Measurements from ENCODE around the gene RRN3. TPM values are rescaled to one million over a fixed set of nuclear protein-coding genes. Genes with fewer than 3 reads are reported as not detected.

The RRN3 gene
- total RNA-seq, 2 experiments from 2014 or later, result 49.9 to 50.1 TPM

Other genes with a start within 250 kb of the RRN3 start
- 10 to 100 TPM; 55.6 to 58.5 TPM for gene NPIPA1, start 156.8 kb downstream of the RRN3 start, total RNA-seq
- gene PDXDC1, start 119.2 kb downstream of the RRN3 start, total RNA-seq, result 10 to 100 TPM; 53.4 to 58.7 TPM
- 10 to 100 TPM; 28.3 to 28.5 TPM for gene NTAN1, start 38.2 kb downstream of the RRN3 start, total RNA-seq